WTC11 (cell line): ENCODE data around the gene FOXE1. TPM values are rescaled to one million over a fixed set of nuclear protein-coding genes. Genes with fewer than 3 reads are reported as not detected.

Experiments
- ATAC-seq: fragments of 200-7000 bp; cut with Tn5 transposase; 2 replicates; pipeline ENCODE4 v1.10.0; 2021; ENCODE audit warnings: mild to moderate bottlenecking, moderate library complexity
- CTCF ChIA-PET: fragments of 300-600 bp; sonication (Branson Sonifier 250); formaldehyde crosslinking; loops from one replicate; lab custom pipeline; 2021; ENCODE audit warnings: antibody characterized with exemption; lab: Charles Lee
- POLR2A ChIA-PET: fragments of 350-600 bp; sonication (Branson Sonifier 250); formaldehyde crosslinking; loops from one replicate; lab custom pipeline; 2021; ENCODE audit warnings: antibody characterized with exemption; lab: Charles Lee
- DNase-seq: peaks from one replicate; pipeline ENCODE4 v3.0.0; 2021; ENCODE audit warnings: low spot score
- H3K27ac Mint-ChIP-seq: 2 replicates; pipeline ENCODE4 v1.8.0; 2021; ENCODE audit warnings: mixed read lengths
- H3K27me3 Mint-ChIP-seq: 2 replicates; pipeline ENCODE4 v1.8.0; 2021; ENCODE audit warnings: low read depth, mild to moderate bottlenecking, moderate library complexity, mixed read lengths
- H3K36me3 Mint-ChIP-seq: 2 replicates; pipeline ENCODE4 v1.8.0; 2021; ENCODE audit warnings: mixed read lengths
- H3K4me1 Mint-ChIP-seq: 2 replicates; pipeline ENCODE4 v1.8.0; 2022; ENCODE audit warnings: mixed read lengths
- H3K4me3 Mint-ChIP-seq: 2 replicates; pipeline ENCODE4 v1.8.0; 2021; ENCODE audit warnings: mild to moderate bottlenecking, moderate library complexity, mixed read lengths
- H3K9me3 Mint-ChIP-seq: 2 replicates; pipeline ENCODE4 v1.8.0; 2021; ENCODE audit warnings: mixed read lengths
- ESRRA ChIP-seq: sonication (generic); formaldehyde crosslinking; IDR thresholded peaks from 2 replicates; pipeline ENCODE4 v1.8.1; 2022; ENCODE audit warnings: mild to moderate bottlenecking, missing genetic modification reagents, borderline replicate concordance
- MXD4 ChIP-seq: fragments of 250-450 bp; sonication (Bioruptor Pico); IDR thresholded peaks from 2 replicates; pipeline ENCODE4 v1.8.0; 2021; ENCODE audit warnings: mild to moderate bottlenecking, moderate library complexity, borderline replicate concordance
- NFE2L1 ChIP-seq: sonication (generic); formaldehyde crosslinking; IDR thresholded peaks from 2 replicates; pipeline ENCODE4 v1.8.1; 2023; ENCODE audit warnings: missing genetic modification reagents
- NR3C1 ChIP-seq: sonication (generic); formaldehyde crosslinking; conservative IDR thresholded peaks from 2 replicates; pipeline ENCODE4 v1.8.1; 2023; ENCODE audit warnings: low read depth, mild to moderate bottlenecking, missing genetic modification reagents
- OVOL2 ChIP-seq: fragments of 250-450 bp; sonication (Bioruptor Pico); IDR thresholded peaks from 2 replicates; pipeline ENCODE4 v1.9.0; 2021; ENCODE audit warnings: mild to moderate bottlenecking, borderline replicate concordance
- SOX15 ChIP-seq: fragments of 250-450 bp; sonication (Bioruptor Pico); IDR thresholded peaks from 2 replicates; pipeline ENCODE4 v1.9.0; 2021; ENCODE audit warnings: mild to moderate bottlenecking
- ZBTB21 ChIP-seq: sonication (generic); formaldehyde crosslinking; IDR thresholded peaks from 2 replicates; pipeline ENCODE4 v1.8.1; 2023; ENCODE audit warnings: mild to moderate bottlenecking, missing genetic modification reagents, borderline replicate concordance
- ZNF263 ChIP-seq: sonication (generic); formaldehyde crosslinking; IDR thresholded peaks from 2 replicates; pipeline ENCODE4 v1.8.1; 2022; ENCODE audit warnings: low read depth, mild to moderate bottlenecking, moderate library complexity, missing genetic modification reagents
- ZNF396 ChIP-seq: fragments of 250-450 bp; sonication (Bioruptor Pico); IDR thresholded peaks from 2 replicates; pipeline ENCODE4 v1.8.0; 2021; ENCODE audit warnings: mild to moderate bottlenecking, moderate library complexity, borderline replicate concordance
- ZNF416 ChIP-seq: fragments of 250-450 bp; sonication (Bioruptor Pico); IDR thresholded peaks from 2 replicates; pipeline ENCODE4 v1.9.0; 2021; ENCODE audit warnings: mild to moderate bottlenecking, inconsistent platforms
- ZNF671 ChIP-seq: fragments of 250-450 bp; sonication (Bioruptor Pico); IDR thresholded peaks from 2 replicates; pipeline ENCODE4 v1.8.0; 2021; ENCODE audit warnings: mild to moderate bottlenecking
- total RNA-seq: library from RNA; stranded (reverse); gene quantifications from 3 replicates; pipeline ENCODE4 v1.2.3, GENCODE V29; 2021
- TF ChIP-seq, protein P1 (sequence below): sonication (generic); formaldehyde crosslinking; IDR thresholded peaks from 2 replicates; pipeline ENCODE4 v1.8.0; 2022; ENCODE audit warnings: mild to moderate bottlenecking, missing genetic modification reagents
- TF ChIP-seq, protein P2 (sequence below): fragments of 250-450 bp; sonication (Bioruptor Pico); IDR thresholded peaks from 2 replicates; pipeline ENCODE4 v1.9.0; 2021; ENCODE audit warnings: mild to moderate bottlenecking, borderline replicate concordance
- TF ChIP-seq, protein P3 (sequence below): sonication (generic); formaldehyde crosslinking; IDR thresholded peaks from 2 replicates; pipeline ENCODE4 v1.8.1; 2023; ENCODE audit warnings: mild to moderate bottlenecking, missing genetic modification reagents, borderline replicate concordance
- TF ChIP-seq, protein P4 (sequence below): sonication (generic); formaldehyde crosslinking; IDR thresholded peaks from 2 replicates; pipeline ENCODE4 v1.8.1; 2022; ENCODE audit warnings: low read depth, missing genetic modification reagents, borderline replicate concordance
- TF ChIP-seq, protein P5 (sequence below): fragments of 250-450 bp; sonication (Bioruptor Pico); IDR thresholded peaks from 2 replicates; pipeline ENCODE4 v1.9.0; 2021; ENCODE audit warnings: mild to moderate bottlenecking
- TF ChIP-seq, protein P6 (sequence below): sonication (generic); formaldehyde crosslinking; IDR thresholded peaks from 2 replicates; pipeline ENCODE4 v1.8.0; 2022; ENCODE audit warnings: missing genetic modification reagents
- TF ChIP-seq, protein P7 (sequence below): fragments of 250-450 bp; sonication (Bioruptor Pico); IDR thresholded peaks from 2 replicates; pipeline ENCODE4 v2.1.2; 2022; ENCODE audit warnings: mild to moderate bottlenecking, moderate library complexity
- TF ChIP-seq, protein P8 (sequence below): sonication (generic); formaldehyde crosslinking; IDR thresholded peaks from 2 replicates; pipeline ENCODE4 v1.8.1; 2023; ENCODE audit warnings: mild to moderate bottlenecking, moderate library complexity, missing genetic modification reagents

FOXE1 gene
- total RNA-seq, 1 experiment from 2014 or later: 0.09 TPM

DNA sequence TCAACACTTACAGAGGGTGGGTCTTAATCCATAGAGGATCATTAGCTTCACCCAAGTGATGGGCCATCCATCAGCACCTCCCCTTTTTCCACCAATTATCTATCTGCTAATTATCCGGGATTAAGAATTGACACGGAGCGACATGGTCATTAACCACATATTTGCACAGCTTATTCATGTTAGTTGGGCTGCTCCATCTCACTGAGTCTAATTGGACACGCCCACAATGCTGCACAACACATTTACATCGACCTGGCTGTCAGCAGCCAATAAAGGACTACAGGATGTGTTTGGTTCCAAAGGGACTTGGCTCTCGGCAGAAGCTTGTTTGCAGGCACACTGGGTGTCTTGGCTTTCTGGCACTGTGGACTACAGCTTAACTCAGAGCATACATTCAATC lies 21.6 kb downstream of the FOXE1 start:
- TF ChIP-seq, protein P1, sequence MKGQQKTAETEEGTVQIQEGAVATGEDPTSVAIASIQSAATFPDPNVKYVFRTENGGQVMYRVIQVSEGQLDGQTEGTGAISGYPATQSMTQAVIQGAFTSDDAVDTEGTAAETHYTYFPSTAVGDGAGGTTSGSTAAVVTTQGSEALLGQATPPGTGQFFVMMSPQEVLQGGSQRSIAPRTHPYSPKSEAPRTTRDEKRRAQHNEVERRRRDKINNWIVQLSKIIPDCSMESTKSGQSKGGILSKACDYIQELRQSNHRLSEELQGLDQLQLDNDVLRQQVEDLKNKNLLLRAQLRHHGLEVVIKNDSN: no peak
- TF ChIP-seq ESRRA (CRISPR knock-in tag) (no peak), NR3C1 (CRISPR knock-in tag) (no peak), ZBTB21 (CRISPR knock-in tag) (no peak), ZNF416 (CRISPR knock-in tag) (no peak), ZNF263 (CRISPR knock-in tag) (no peak), ZNF671 (no peak), NFE2L1 (no peak), OVOL2 (CRISPR knock-in tag) (no peak), MXD4 (CRISPR knock-in tag) (no peak), ZNF396 (CRISPR knock-in tag) (no peak), SOX15 (no peak)
- TF ChIP-seq, protein P2, sequence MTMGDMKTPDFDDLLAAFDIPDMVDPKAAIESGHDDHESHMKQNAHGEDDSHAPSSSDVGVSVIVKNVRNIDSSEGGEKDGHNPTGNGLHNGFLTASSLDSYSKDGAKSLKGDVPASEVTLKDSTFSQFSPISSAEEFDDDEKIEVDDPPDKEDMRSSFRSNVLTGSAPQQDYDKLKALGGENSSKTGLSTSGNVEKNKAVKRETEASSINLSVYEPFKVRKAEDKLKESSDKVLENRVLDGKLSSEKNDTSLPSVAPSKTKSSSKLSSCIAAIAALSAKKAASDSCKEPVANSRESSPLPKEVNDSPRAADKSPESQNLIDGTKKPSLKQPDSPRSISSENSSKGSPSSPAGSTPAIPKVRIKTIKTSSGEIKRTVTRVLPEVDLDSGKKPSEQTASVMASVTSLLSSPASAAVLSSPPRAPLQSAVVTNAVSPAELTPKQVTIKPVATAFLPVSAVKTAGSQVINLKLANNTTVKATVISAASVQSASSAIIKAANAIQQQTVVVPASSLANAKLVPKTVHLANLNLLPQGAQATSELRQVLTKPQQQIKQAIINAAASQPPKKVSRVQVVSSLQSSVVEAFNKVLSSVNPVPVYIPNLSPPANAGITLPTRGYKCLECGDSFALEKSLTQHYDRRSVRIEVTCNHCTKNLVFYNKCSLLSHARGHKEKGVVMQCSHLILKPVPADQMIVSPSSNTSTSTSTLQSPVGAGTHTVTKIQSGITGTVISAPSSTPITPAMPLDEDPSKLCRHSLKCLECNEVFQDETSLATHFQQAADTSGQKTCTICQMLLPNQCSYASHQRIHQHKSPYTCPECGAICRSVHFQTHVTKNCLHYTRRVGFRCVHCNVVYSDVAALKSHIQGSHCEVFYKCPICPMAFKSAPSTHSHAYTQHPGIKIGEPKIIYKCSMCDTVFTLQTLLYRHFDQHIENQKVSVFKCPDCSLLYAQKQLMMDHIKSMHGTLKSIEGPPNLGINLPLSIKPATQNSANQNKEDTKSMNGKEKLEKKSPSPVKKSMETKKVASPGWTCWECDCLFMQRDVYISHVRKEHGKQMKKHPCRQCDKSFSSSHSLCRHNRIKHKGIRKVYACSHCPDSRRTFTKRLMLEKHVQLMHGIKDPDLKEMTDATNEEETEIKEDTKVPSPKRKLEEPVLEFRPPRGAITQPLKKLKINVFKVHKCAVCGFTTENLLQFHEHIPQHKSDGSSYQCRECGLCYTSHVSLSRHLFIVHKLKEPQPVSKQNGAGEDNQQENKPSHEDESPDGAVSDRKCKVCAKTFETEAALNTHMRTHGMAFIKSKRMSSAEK (CRISPR knock-in tag): no peak
- TF ChIP-seq, protein P3, sequence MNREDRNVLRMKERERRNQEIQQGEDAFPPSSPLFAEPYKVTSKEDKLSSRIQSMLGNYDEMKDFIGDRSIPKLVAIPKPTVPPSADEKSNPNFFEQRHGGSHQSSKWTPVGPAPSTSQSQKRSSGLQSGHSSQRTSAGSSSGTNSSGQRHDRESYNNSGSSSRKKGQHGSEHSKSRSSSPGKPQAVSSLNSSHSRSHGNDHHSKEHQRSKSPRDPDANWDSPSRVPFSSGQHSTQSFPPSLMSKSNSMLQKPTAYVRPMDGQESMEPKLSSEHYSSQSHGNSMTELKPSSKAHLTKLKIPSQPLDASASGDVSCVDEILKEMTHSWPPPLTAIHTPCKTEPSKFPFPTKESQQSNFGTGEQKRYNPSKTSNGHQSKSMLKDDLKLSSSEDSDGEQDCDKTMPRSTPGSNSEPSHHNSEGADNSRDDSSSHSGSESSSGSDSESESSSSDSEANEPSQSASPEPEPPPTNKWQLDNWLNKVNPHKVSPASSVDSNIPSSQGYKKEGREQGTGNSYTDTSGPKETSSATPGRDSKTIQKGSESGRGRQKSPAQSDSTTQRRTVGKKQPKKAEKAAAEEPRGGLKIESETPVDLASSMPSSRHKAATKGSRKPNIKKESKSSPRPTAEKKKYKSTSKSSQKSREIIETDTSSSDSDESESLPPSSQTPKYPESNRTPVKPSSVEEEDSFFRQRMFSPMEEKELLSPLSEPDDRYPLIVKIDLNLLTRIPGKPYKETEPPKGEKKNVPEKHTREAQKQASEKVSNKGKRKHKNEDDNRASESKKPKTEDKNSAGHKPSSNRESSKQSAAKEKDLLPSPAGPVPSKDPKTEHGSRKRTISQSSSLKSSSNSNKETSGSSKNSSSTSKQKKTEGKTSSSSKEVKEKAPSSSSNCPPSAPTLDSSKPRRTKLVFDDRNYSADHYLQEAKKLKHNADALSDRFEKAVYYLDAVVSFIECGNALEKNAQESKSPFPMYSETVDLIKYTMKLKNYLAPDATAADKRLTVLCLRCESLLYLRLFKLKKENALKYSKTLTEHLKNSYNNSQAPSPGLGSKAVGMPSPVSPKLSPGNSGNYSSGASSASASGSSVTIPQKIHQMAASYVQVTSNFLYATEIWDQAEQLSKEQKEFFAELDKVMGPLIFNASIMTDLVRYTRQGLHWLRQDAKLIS (CRISPR knock-in tag): no peak
- TF ChIP-seq, protein P4, sequence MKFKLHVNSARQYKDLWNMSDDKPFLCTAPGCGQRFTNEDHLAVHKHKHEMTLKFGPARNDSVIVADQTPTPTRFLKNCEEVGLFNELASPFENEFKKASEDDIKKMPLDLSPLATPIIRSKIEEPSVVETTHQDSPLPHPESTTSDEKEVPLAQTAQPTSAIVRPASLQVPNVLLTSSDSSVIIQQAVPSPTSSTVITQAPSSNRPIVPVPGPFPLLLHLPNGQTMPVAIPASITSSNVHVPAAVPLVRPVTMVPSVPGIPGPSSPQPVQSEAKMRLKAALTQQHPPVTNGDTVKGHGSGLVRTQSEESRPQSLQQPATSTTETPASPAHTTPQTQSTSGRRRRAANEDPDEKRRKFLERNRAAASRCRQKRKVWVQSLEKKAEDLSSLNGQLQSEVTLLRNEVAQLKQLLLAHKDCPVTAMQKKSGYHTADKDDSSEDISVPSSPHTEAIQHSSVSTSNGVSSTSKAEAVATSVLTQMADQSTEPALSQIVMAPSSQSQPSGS (CRISPR knock-in tag): no peak
- TF ChIP-seq, protein P5, sequence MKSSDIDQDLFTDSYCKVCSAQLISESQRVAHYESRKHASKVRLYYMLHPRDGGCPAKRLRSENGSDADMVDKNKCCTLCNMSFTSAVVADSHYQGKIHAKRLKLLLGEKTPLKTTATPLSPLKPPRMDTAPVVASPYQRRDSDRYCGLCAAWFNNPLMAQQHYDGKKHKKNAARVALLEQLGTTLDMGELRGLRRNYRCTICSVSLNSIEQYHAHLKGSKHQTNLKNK: no peak
- TF ChIP-seq, protein P6, sequence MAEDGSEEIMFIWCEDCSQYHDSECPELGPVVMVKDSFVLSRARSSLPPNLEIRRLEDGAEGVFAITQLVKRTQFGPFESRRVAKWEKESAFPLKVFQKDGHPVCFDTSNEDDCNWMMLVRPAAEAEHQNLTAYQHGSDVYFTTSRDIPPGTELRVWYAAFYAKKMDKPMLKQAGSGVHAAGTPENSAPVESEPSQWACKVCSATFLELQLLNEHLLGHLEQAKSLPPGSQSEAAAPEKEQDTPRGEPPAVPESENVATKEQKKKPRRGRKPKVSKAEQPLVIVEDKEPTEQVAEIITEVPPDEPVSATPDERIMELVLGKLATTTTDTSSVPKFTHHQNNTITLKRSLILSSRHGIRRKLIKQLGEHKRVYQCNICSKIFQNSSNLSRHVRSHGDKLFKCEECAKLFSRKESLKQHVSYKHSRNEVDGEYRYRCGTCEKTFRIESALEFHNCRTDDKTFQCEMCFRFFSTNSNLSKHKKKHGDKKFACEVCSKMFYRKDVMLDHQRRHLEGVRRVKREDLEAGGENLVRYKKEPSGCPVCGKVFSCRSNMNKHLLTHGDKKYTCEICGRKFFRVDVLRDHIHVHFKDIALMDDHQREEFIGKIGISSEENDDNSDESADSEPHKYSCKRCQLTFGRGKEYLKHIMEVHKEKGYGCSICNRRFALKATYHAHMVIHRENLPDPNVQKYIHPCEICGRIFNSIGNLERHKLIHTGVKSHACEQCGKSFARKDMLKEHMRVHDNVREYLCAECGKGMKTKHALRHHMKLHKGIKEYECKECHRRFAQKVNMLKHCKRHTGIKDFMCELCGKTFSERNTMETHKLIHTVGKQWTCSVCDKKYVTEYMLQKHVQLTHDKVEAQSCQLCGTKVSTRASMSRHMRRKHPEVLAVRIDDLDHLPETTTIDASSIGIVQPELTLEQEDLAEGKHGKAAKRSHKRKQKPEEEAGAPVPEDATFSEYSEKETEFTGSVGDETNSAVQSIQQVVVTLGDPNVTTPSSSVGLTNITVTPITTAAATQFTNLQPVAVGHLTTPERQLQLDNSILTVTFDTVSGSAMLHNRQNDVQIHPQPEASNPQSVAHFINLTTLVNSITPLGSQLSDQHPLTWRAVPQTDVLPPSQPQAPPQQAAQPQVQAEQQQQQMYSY (CRISPR knock-in tag): no peak
- TF ChIP-seq, protein P7, sequence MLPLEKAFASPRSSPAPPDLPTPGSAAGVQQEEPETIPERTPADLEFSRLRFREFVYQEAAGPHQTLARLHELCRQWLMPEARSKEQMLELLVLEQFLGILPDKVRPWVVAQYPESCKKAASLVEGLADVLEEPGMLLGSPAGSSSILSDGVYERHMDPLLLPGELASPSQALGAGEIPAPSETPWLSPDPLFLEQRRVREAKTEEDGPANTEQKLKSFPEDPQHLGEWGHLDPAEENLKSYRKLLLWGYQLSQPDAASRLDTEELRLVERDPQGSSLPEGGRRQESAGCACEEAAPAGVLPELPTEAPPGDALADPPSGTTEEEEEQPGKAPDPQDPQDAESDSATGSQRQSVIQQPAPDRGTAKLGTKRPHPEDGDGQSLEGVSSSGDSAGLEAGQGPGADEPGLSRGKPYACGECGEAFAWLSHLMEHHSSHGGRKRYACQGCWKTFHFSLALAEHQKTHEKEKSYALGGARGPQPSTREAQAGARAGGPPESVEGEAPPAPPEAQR (CRISPR knock-in tag): no peak
- TF ChIP-seq, protein P8, sequence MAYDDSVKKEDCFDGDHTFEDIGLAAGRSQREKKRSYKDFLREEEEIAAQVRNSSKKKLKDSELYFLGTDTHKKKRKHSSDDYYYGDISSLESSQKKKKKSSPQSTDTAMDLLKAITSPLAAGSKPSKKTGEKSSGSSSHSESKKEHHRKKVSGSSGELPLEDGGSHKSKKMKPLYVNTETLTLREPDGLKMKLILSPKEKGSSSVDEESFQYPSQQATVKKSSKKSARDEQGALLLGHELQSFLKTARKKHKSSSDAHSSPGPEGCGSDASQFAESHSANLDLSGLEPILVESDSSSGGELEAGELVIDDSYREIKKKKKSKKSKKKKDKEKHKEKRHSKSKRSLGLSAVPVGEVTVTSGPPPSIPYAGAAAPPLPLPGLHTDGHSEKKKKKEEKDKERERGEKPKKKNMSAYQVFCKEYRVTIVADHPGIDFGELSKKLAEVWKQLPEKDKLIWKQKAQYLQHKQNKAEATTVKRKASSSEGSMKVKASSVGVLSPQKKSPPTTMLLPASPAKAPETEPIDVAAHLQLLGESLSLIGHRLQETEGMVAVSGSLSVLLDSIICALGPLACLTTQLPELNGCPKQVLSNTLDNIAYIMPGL (CRISPR knock-in tag): no peak
- DNase-seq (no peak), ATAC-seq (no peak)
- Mint-ChIP-seq H3K4me3 (no peak overlapping the region), H3K9me3 (peaks cover 13% of the 10 kb centered on the region), H3K27ac (no peak overlapping the region), H3K4me1 (peaks cover 7% of the 10 kb centered on the region), H3K36me3 (no peaks in the 10 kb centered on the region), H3K27me3 (peaks cover 4% of the 10 kb centered on the region)
- ChIA-PET POLR2A (no interaction called here), CTCF (interaction anchor here (1.1 to 2.5 kb wide), 3 partner anchors 15 to 160 kb away, joined by 3 to 10 read pairs (median 9); no protein-coding TSS in a partner anchor)
